ENCODE results near the gene TMEM176B.

Gene TMEM176B

GRCh38 chr7:150799741-150800580 lies at the start of gene TMEM176B:
TMEM176B (minus strand) TSS chr7:150800364; CDS start chr7:150796569, 3,795 bp downstream.
- no peak for DNase-seq

DNA sequence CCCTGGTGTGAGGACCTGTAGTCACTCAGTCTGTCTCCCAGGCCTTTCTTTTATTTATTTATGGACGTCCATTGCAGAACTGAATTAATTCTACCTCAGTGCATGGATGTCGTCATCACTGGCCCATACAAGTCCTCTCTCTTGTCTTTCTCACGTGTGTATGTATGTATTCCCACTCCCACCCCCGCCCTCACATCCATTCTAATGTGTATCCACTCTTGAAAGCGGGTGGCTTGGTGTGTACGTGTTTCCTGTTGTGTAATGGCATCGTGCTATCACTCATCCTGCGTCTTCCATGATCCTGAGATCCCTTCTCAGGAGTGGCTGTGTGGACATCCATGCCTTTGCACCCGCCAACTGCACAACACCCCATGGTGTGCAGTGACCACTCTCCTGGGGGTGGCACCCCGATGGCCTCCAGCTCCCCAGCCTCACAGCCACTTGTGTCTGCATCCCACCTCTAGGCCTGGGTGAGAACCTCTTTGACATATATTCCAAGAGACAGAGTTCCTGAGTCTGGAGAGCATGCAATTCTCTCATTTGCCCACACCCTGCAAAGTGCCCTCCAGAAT lies 49.1 kb upstream of the TMEM176B start:
- no peak for DNase-seq

GRCh38 chr7:150848561-150849115 lies 48.5 kb upstream of the TMEM176B start:
- DNase-seq: no peak

- no peak for DNase-seq
Observed at GRCh38 chr7:150848111-150848510, 47.9 kb upstream of the TMEM176B start.

GRCh38 chr7:150847536-150847935 lies 47.4 kb upstream of the TMEM176B start:
- DNase-seq: no peak

GRCh38 chr7:150846291-150847115 lies 46.3 kb upstream of the TMEM176B start:
- no peak for DNase-seq

DNA sequence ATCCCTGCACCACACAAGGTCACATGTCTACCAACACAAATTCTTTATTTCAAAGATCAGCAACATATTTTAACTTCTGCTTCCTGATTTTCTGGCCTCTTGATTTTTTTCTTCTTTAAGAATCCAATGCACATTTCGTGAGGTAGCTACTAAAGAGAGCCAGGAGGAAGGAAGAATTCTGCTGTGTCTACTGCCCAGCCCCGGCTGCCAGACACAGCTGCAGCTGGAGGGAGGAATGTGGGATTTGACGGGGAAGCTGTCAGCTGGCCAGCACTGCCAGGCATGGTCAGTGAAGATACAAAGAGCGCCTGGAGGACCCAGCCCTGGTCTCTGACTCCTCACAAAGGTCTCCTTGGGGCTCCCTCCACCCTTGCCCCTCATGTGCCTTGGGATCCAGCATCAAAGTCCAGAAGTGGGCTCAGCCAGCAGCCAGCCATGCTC lies 45.3 kb upstream of the TMEM176B start:
- DNase-seq: no peak

DNA sequence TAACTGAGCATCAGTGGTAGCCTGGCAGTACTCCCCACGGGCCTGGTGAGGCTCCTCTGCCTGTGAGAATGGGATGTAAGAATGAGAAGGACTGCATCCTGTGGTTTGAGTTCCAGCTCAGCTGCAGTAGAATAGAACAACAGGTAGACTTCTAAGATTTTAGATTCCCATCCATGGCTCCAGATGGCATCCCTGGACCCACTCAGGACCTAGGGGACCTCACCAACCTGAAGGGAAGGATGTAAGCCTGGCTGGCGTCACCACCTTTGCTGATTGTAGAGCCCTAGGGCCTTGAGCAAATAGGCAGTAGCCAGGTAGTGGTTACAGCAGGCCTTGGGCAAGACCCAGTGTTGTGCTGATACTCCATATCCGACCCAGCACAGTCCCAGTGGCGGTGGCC lies 42.6 kb upstream of the TMEM176B start:
- no peak for DNase-seq

DNA sequence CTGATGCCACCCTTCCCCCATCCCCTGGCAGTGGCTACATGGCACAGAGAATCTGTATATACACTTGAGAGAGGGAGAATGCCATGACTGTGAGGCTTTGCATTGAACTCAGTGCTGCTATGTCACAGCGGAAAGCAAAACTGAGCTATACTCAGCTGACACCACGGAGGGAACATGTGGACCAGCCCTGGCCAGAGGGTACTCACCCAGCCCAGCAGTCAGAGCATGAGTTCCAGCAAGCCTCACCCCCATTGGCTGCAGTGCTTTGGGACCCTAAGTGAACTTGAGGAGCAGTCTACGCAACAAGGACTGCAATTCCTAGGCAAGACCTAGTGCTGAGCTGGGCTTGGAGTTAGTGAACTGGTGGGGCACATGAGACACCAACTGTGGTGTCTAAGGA lies 41.9 kb upstream of the TMEM176B start:
- DNase-seq: no peak

DNA sequence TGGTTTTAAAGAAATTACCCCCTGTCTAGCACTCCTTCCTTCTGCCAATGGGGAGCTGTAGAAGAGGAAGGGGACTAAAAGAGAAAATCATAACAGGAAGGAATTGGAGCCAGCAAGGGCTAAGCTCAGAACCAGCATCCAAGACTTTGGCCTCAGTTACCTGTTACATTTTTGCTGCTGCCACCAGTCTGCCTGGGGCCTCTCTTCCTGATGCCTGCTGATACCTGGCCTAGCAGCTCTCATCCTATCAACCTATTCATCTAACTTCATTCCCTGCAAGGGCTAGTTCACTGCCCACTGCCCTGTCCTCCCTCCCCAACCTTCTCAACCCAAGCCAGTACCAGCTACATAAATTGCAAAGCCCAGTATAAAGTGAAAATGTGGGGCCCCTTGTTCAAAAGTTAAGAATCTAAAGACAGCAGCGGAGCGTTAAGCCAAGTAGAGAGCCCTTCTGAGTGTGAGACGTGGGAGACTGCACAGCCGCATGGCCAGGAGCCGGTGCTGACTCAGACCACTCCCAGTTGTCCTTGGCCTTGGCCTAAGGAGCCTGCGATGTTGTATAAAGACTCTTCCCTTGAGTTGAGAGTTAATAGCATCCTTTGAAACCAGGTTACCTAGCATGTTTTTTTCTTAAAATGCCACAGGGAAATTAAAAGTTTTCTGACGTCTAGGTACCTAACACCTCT lies 38.9 kb upstream of the TMEM176B start:
- DNase-seq: no peak

DNA sequence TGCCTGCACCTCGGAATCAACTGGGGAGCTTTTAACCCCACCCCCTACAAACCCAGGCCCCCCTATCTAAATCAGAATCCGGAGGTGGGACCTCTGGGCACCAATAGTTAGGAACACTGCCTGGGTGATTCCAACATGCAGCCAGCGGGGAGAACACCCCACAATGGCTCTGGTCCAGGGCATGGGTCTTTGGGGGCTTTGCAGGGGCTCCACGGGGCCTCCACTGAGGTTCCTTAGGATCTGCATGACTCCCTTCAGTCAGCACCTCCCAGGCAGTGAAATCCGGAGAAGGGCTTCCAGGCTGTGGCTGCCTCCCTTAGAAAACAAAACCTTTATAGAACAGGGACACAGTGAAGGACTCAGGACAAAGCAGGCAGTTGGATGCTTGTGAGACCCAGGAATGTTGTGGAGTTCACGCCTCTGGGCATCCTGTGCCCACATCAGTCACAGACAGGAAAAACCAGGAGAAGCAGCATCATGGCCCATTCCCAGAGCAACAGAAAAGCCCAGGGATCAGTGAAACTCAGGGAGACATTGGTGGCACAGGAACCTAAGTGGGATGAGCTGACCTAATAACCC lies 35.6 kb upstream of the TMEM176B start:
- DNase-seq: no peak

- DNase-seq: no peak
Observed at GRCh38 chr7:150835019-150835418, 34.9 kb upstream of the TMEM176B start.

GRCh38 chr7:150831851-150832250 lies 31.7 kb upstream of the TMEM176B start:
- no peak for DNase-seq

DNA sequence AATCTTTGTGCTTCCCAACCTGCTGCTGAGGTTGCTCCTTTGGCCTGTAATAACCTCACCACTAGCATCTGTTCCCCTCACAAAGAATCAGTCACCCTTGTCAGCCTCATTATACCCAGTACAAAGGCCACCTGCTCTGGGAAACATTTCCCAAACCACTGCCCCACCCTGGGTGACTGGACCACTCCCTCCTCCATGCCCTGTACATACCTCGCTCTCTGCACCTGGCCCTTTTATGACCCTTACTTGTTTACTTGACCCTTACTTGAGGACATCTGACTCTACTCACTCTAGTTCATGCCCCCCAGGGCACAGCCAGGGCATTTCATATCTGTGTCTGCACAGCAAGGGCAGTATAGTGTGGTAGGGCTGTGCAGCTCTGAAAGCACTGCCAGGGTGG lies 30.8 kb upstream of the TMEM176B start:
- DNase-seq: peak; percentile 96

- DNase-seq: peak; percentile 68
Observed at GRCh38 chr7:150829426-150829825, 29.3 kb upstream of the TMEM176B start.

GRCh38 chr7:150828384-150828783 lies 28.2 kb upstream of the TMEM176B start:
- DNase-seq: no peak

- no peak for DNase-seq
Observed at GRCh38 chr7:150826061-150826849, 26.1 kb upstream of the TMEM176B start.

DNA sequence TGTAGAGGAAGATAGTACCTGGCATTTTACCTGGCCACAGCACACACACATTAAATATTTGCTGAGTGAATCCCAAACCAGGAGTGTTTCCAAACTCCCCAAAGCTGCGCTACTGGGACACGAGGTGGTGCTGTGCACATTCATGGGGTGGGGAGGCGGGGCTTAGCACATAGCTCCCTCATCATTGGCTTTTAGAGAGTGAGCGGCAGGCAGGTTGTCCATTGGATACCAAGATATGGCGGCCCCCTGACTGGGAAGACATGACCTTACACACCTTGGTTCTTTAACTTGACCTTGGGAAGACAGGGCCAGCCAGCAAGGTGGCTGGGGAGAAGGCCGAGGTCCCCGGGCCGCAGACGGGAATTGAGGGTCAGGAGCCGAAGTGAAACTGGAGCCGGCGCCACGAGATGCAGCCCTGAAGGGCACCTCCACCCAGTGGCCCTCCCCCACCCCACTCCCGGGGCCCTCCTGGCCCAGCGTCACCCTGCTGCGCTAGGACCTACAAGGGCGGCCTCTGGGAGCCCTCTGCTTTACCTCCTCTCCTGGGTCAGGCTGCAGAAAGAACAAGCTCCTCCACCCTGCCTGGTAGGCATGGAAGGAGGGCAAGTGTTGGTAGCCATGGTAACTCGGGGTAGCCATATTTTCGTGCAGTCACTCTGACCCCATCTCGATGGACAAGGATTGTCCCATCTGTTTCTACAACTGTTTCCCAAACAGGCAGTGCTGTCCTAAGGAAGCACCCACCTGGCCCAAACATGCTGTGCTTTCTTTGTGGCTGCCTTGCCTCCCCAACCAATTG lies 24.4 kb upstream of the TMEM176B start:
- DNase-seq: no peak

DNA sequence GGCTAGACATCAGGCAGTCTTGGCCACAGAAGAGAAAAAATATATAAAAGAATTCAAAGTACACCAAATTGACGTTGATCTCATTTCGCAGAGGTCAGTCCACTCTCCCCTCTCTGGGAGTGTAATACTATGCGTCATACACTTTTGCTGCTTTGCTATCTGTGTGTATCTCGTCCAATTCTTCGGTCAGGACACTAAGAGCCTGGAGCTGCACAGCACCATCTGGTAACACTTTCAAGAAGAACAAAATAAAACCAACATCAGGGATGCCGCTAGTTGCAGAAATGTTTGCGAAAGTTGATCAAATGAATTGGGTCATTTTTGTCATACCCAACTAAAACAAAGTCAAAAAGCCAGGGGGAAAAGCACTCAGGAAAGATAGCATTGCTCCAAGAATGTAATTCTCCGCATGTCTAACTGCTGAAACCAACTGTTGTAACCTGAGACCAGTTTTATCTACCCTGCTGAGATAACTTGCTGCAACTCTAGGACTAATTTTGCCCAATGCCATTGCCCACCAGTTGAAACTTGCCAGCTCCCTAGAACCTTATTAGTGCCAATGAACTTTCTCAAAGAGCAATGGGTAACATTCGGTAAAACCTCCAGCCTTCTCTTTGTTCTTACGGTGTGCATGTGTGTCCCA lies 23.4 kb upstream of the TMEM176B start:
- DNase-seq: no peak

DNA sequence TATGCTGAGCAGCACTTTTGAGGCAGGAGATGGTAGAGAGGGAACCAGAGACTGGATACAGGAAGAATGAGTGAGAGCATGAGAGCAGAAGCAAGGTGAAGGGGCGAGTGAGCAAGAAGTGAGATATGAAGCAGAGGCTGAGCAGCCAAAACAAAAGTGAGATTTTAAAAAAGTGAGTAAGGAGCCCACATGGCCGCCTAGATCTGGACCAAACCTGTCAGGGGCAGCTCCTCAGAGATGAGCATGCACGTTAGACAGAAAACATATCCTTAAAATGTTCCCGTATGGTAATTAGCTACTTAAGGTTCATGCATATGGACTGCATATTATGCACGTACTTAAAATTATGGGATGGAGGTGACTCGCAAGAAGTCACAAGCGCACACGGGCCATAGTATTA lies 22.9 kb upstream of the TMEM176B start:
- no peak for DNase-seq
